ENCODE results near the gene KRTAP2-1. TPM values are rescaled to one million over a fixed set of nuclear protein-coding genes. Genes with fewer than 3 reads are reported as not detected.
A peak's percentile ranks its signal among the peaks of the same experiment; 100 is the strongest.
"Not testable (repeated sequence)": the region's sequence is repeated elsewhere in the genome, so short reads cannot be mapped to it uniquely, and the experiment has no call there.

Gene KRTAP2-1
- total RNA-seq, 6 donors from 2014 or later, result not detected

- Histone ChIP-seq H3K27me3 (no peaks in the 10 kb centered on the region), H3K27ac (no peak within 1 kb of the TSS), H3K4me1 (no peaks in the 10 kb centered on the region), H3K4me3 (no peak within 1 kb of the TSS), H3K9me3 (no peaks in the 10 kb centered on the region), H3K36me3 (no peaks in the 10 kb centered on the region)
- DNase-seq (no peak), ATAC-seq (ENCODE audit: low FRiP score in 2 of 2) (no peak)
- TF ChIP-seq, protein P1, sequence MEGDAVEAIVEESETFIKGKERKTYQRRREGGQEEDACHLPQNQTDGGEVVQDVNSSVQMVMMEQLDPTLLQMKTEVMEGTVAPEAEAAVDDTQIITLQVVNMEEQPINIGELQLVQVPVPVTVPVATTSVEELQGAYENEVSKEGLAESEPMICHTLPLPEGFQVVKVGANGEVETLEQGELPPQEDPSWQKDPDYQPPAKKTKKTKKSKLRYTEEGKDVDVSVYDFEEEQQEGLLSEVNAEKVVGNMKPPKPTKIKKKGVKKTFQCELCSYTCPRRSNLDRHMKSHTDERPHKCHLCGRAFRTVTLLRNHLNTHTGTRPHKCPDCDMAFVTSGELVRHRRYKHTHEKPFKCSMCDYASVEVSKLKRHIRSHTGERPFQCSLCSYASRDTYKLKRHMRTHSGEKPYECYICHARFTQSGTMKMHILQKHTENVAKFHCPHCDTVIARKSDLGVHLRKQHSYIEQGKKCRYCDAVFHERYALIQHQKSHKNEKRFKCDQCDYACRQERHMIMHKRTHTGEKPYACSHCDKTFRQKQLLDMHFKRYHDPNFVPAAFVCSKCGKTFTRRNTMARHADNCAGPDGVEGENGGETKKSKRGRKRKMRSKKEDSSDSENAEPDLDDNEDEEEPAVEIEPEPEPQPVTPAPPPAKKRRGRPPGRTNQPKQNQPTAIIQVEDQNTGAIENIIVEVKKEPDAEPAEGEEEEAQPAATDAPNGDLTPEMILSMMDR (IDR thresholded peaks at IDR 0.05), result no peak
- no peak for TF ChIP-seq EP300 (IDR thresholded peaks at IDR 0.05)
- no peak for TF ChIP-seq POLR2AphosphoS5 (IDR thresholded peaks at IDR 0.05)
- TF ChIP-seq POLR2A (IDR thresholded peaks at IDR 0.05), result no peak
- 61 to 79% methylated on average over 5 to 6 of the region's 6 CpGs for WGBS, 2 donors
Measured at GRCh38 chr17:41060052-41060604, 13.0 kb upstream of the KRTAP2-1 start, which contains the start of gene KRTAP2-3. Gene KRTAP2-3, minus strand, starts transcription at chr17:41060114. Its CDS starts 64 bp downstream, at chr17:41060050.

GRCh38 chr17:41059276-41060051 lies 12.3 kb upstream of the KRTAP2-1 start:
- H3K4me1 ChIP-seq; H3K36me3 ChIP-seq; H3K4me3 ChIP-seq; H3K9me3 ChIP-seq; ATAC-seq (ENCODE audit: low FRiP score in 2 of 2); H3K27ac ChIP-seq; H3K27me3 ChIP-seq: not testable (repeated sequence)
- WGBS, 2 donors, result 31 to 39% methylated on average over 7 to 11 of the region's 31 CpGs
- peak in 1 of 2 donors; percentile 59 for DNase-seq

DNA sequence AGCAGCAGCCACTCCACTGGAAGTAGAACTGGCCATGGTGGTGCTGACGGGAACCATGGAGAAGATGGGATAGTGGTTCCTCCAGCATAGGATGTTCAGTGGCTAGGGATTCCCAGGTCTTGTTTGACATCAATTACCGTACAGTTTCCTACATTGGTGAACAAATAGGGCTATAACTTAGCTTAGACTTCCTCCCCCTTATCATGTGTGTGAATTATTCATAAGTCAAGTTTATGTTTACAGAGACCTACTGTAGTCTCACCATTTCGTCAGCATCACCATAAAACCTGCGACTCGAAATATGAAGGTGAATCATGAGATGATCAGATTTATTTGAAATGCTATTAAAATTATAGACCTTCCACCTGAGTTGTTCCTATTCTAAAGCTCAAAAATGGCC lies 11.6 kb upstream of the KRTAP2-1 start:
- Histone ChIP-seq H3K36me3 (no peaks in the 10 kb centered on the region), H3K27ac (no peak overlapping the region), H3K9me3 (no peaks in the 10 kb centered on the region), H3K4me1 (no peaks in the 10 kb centered on the region), H3K27me3 (no peaks in the 10 kb centered on the region), H3K4me3 (no peak overlapping the region)
- 87 to 90% methylated on average over 5 of the region's 5 CpGs for WGBS, 2 donors
- ATAC-seq (ENCODE audit: low FRiP score in 2 of 2) (no peak), DNase-seq (no peak)
- TF ChIP-seq POLR2AphosphoS5 (IDR thresholded peaks at IDR 0.05), result no peak
- no peak for TF ChIP-seq EP300 (IDR thresholded peaks at IDR 0.05)
- TF ChIP-seq, protein P1 (IDR thresholded peaks at IDR 0.05), result no peak
- no peak for TF ChIP-seq POLR2A (IDR thresholded peaks at IDR 0.05)

GRCh38 chr17:41057547-41057946 lies 10.4 kb upstream of the KRTAP2-1 start:
- TF ChIP-seq, protein P1 (IDR thresholded peaks at IDR 0.05), result no peak
- TF ChIP-seq POLR2A (IDR thresholded peaks at IDR 0.05) (no peak), POLR2AphosphoS5 (IDR thresholded peaks at IDR 0.05) (no peak), EP300 (IDR thresholded peaks at IDR 0.05) (no peak)

GRCh38 chr17:41055130-41055529 lies 8.0 kb upstream of the KRTAP2-1 start, which contains the start of gene KRTAP2-2:
Gene KRTAP2-2, minus strand, starts transcription at chr17:41055230. Its CDS starts 19 bp downstream, at chr17:41055211.
- H3K4me1 ChIP-seq, H3K36me3 ChIP-seq: not testable (repeated sequence)
- WGBS, 2 donors, result 36 to 67% methylated on average over 1 of the region's 6 CpGs

More at GRCh38 chr17:41057547-41057946, 10.4 kb upstream of the KRTAP2-1 start:
- Histone ChIP-seq H3K36me3 (no peaks in the 10 kb centered on the region), H3K4me3 (no peak overlapping the region), H3K9me3 (no peaks in the 10 kb centered on the region), H3K4me1 (no peaks in the 10 kb centered on the region), H3K27ac (no peak overlapping the region), H3K27me3 (no peaks in the 10 kb centered on the region)
- WGBS, 2 donors, result 93% methylated on average over 1 of the region's 1 CpG
- DNase-seq (no peak), ATAC-seq (ENCODE audit: low FRiP score in 2 of 2) (no peak)

DNA sequence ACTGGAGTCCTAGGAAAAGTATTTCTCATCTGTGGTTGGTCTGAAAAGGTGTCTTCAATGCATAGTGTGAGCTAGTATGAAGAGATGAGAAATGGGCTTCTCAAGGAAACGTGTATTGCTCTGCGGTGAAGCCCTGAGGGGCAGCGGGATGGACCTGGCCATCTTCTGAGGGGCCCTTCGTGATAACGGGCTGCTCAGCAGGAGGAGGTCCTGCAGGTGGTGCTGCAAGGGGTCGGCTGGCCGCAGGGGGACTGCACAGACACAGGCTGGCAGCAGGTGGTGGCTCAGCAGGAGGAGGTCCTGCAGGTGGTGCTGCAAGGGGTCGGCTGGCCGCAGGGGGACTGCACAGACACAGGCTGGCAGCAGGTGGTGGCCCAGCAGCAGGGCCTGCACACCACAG lies 7.4 kb upstream of the KRTAP2-1 start:
- 73 to 90% methylated on average over 4 to 7 of the region's 9 CpGs for WGBS, 2 donors
- ATAC-seq (ENCODE audit: low FRiP score in 2 of 2); H3K27ac ChIP-seq; H3K4me3 ChIP-seq; H3K36me3 ChIP-seq; H3K4me1 ChIP-seq; H3K27me3 ChIP-seq; H3K9me3 ChIP-seq: not testable (repeated sequence)
- DNase-seq, result peak in 1 of 2 donors; percentile 8

More at GRCh38 chr17:41055130-41055529, 8.0 kb upstream of the KRTAP2-1 start, which contains the start of gene KRTAP2-2:
- not testable (repeated sequence) for DNase-seq; H3K27ac ChIP-seq; ATAC-seq (ENCODE audit: low FRiP score in 2 of 2); H3K4me3 ChIP-seq; H3K9me3 ChIP-seq; H3K27me3 ChIP-seq
